HG03565 (cell line): ENCODE data around the gene SV2B.

Experiments
- ATAC-seq: cut with Tn5 transposase; IDR thresholded peaks from one replicate; pipeline ENCODE4 v1.9.1; 2021; ENCODE audit warnings: mild to moderate bottlenecking, moderate library complexity; ENCODE audit not compliant: unreplicated experiment

The SV2B gene

GRCh38 chr15:91135201-91136130, 35.4 kb downstream of the SV2B start:
- peak; percentile 87 for ATAC-seq

GRCh38 chr15:91136386-91136923, 36.4 kb downstream of the SV2B start:
- no peak for ATAC-seq

GRCh38 chr15:91140601-91141000, 40.5 kb downstream of the SV2B start:
- ATAC-seq, result no peak

GRCh38 chr15:91141097-91141496, 41.0 kb downstream of the SV2B start:
- no peak for ATAC-seq

- ATAC-seq, result no peak
Observed at GRCh38 chr15:91142106-91142744, 42.2 kb downstream of the SV2B start.

GRCh38 chr15:91142946-91143345, 42.9 kb downstream of the SV2B start:
- no peak for ATAC-seq

- ATAC-seq, result no peak
Observed at GRCh38 chr15:91146728-91147127, 46.7 kb downstream of the SV2B start.

GRCh38 chr15:91148243-91148642, 48.2 kb downstream of the SV2B start:
- ATAC-seq, result no peak

- ATAC-seq, result no peak
Observed at GRCh38 chr15:91150502-91151160, 50.6 kb downstream of the SV2B start.

GRCh38 chr15:91151781-91152563, 51.9 kb downstream of the SV2B start:
- no peak for ATAC-seq

- ATAC-seq, result no peak
Observed at GRCh38 chr15:91152896-91153581, 53.0 kb downstream of the SV2B start.

GRCh38 chr15:91153954-91154353, 53.9 kb downstream of the SV2B start:
- ATAC-seq, result no peak

GRCh38 chr15:91156175-91156726, 56.2 kb downstream of the SV2B start:
- ATAC-seq, result no peak

GRCh38 chr15:91158415-91159394, 58.6 kb downstream of the SV2B start:
- ATAC-seq, result no peak

- no peak for ATAC-seq
Observed at GRCh38 chr15:91165850-91166249, 65.8 kb downstream of the SV2B start.

- ATAC-seq, result no peak
Observed at GRCh38 chr15:91168457-91168856, 68.4 kb downstream of the SV2B start.

- ATAC-seq, result no peak
Observed at GRCh38 chr15:91171334-91171733, 71.3 kb downstream of the SV2B start.

- ATAC-seq, result no peak
Observed at GRCh38 chr15:91182101-91182500, 82.0 kb downstream of the SV2B start.

GRCh38 chr15:91183596-91183995, 83.5 kb downstream of the SV2B start:
- ATAC-seq, result no peak
